OCI-LY3 (cell line): ENCODE data around the gene DBNDD2.
A peak's percentile ranks its signal among the peaks of the same experiment; 100 is the strongest.

Experiments used
- H2AFZ ChIP-seq: fragments of 200-600, 300-600 bp; shearing (Covaris generic); 2 replicates; pipeline ENCODE4 v1.6.0; 2014; ENCODE audit warnings: antibody characterized with exemption, low read depth, low read length
- H3K27ac ChIP-seq: fragments of 200-600, 300-600 bp; sonication (generic); 2 replicates; pipeline ENCODE4 v1.5.1; 2014; ENCODE audit warnings: mild to moderate bottlenecking, low read length, moderate library complexity, mixed read lengths
- H3K27me3 ChIP-seq: fragments of 200-600, 300-600 bp; sonication (generic); 2 replicates; pipeline ENCODE4 v1.6.1; 2014; ENCODE audit warnings: low read depth, low read length, mixed read lengths
- H3K36me3 ChIP-seq: fragments of 200-600, 300-600 bp; sonication (generic); replicated peaks from 2 replicates; pipeline ENCODE3; 2014; ENCODE audit warnings: low read depth, low read length, mixed read lengths
- H3K4me1 ChIP-seq: fragments of 300-600, 200-600 bp; sonication (generic); 2 replicates; pipeline ENCODE4 v1.6.1; 2014; ENCODE audit warnings: low read length, mixed read lengths
- H3K4me2 ChIP-seq: fragments of 200-600, 300-600 bp; sonication (generic); 2 replicates; pipeline ENCODE4 v1.6.1; 2014; ENCODE audit warnings: low read length, mixed read lengths
- H3K4me3 ChIP-seq: fragments of 300-600, 200-600 bp; sonication (generic); 2 replicates; pipeline ENCODE4 v1.5.1; 2014; ENCODE audit warnings: antibody characterized with exemption, mild to moderate bottlenecking, low read length, moderate library complexity
- H3K79me2 ChIP-seq: fragments of 300-600, 200-600 bp; shearing (Covaris generic); 2 replicates; pipeline ENCODE4 v1.6.1; 2014; ENCODE audit warnings: mild to moderate bottlenecking, low read length, mixed read lengths
- H3K9ac ChIP-seq: fragments of 300-600, 200-600 bp; shearing (Covaris generic); 2 replicates; pipeline ENCODE4 v1.6.0; 2014; ENCODE audit warnings: mild to moderate bottlenecking, low read length, moderate library complexity
- H3K9me3 ChIP-seq: fragments of 200-600, 300-600 bp; shearing (Covaris generic); 2 replicates; pipeline ENCODE4 v1.6.1; 2014; ENCODE audit warnings: low read length, mixed read lengths; ENCODE audit not compliant: insufficient read depth
- H4K20me1 ChIP-seq: fragments of 200-600, 300-600 bp; sonication (generic); 2 replicates; pipeline ENCODE4 v1.6.1; 2016; ENCODE audit warnings: low read length, mixed read lengths; ENCODE audit not compliant: insufficient read depth
- CTCF ChIP-seq: fragments of 200-600, 300-600 bp; sonication (generic); IDR thresholded peaks from 2 replicates; pipeline ENCODE4 v1.5.1; 2014; ENCODE audit warnings: antibody characterized with exemption, low read length, low read depth
- EZH2phosphoT487 ChIP-seq: fragments of 200-600 bp; shearing (Covaris generic); IDR thresholded peaks from 2 replicates; pipeline ENCODE4 v1.6.1; 2018; ENCODE audit warnings: antibody characterized with exemption, mixed run types, low read depth

Gene DBNDD2

GRCh38 chr20:45387274-45387673 lies 20.8 kb upstream of the DBNDD2 start:
- TF ChIP-seq CTCF (no peak), EZH2phosphoT487 (no peak)
- no peak overlapping the region for H3K9ac ChIP-seq
- H3K4me1 ChIP-seq: no peaks in the 10 kb centered on the region; the same call in 1 of the 2 replicates
- no peaks in the 10 kb centered on the region for H3K9me3 ChIP-seq
- H3K27me3 ChIP-seq: no peaks in the 10 kb centered on the region
- H3K4me3 ChIP-seq: no peak overlapping the region
- H3K4me2 ChIP-seq: no peak overlapping the region
- peaks cover 1% of the 10 kb centered on the region for H3K36me3 ChIP-seq
- no peaks in the 10 kb centered on the region for H4K20me1 ChIP-seq
- no peaks in the 10 kb centered on the region for H3K79me2 ChIP-seq
- no peak overlapping the region for H3K27ac ChIP-seq
- H2AFZ ChIP-seq: no peak overlapping the region

GRCh38 chr20:45390931-45391330 lies 17.2 kb upstream of the DBNDD2 start:
- no peaks in the 10 kb centered on the region for H3K79me2 ChIP-seq
- no peak overlapping the region for H3K9ac ChIP-seq
- H3K4me1 ChIP-seq: no peaks in the 10 kb centered on the region; the same call in 1 of the 2 replicates
- H3K27ac ChIP-seq: no peak overlapping the region
- H3K4me2 ChIP-seq: no peak overlapping the region
- no peak overlapping the region for H2AFZ ChIP-seq
- H3K36me3 ChIP-seq: no peaks in the 10 kb centered on the region
- no peaks in the 10 kb centered on the region for H3K27me3 ChIP-seq
- no peak overlapping the region for H3K4me3 ChIP-seq
- H3K9me3 ChIP-seq: no peaks in the 10 kb centered on the region
- H4K20me1 ChIP-seq: no peaks in the 10 kb centered on the region
- TF ChIP-seq EZH2phosphoT487: no peak
- no peak for TF ChIP-seq CTCF

- Histone ChIP-seq H2AFZ (no peak overlapping the region), H3K27me3 (no peaks in the 10 kb centered on the region), H3K27ac (no peak overlapping the region), H3K4me2 (no peak overlapping the region), H3K36me3 (no peaks in the 10 kb centered on the region), H3K4me1 (no peaks in the 10 kb centered on the region; the same call in 1 of the 2 replicates), H3K79me2 (no peaks in the 10 kb centered on the region), H3K9me3 (no peaks in the 10 kb centered on the region), H4K20me1 (no peaks in the 10 kb centered on the region), H3K4me3 (no peak overlapping the region), H3K9ac (no peak overlapping the region)
- TF ChIP-seq EZH2phosphoT487 (no peak), CTCF (no peak)
Measured at GRCh38 chr20:45391559-45391958, 16.5 kb upstream of the DBNDD2 start.

GRCh38 chr20:45392733-45393132 lies 15.4 kb upstream of the DBNDD2 start:
- H3K4me1 ChIP-seq: no peaks in the 10 kb centered on the region; the same call in 1 of the 2 replicates

More at GRCh38 chr20:45392733-45393132, 15.4 kb upstream of the DBNDD2 start:
- no peaks in the 10 kb centered on the region for H3K9me3 ChIP-seq
- no peak overlapping the region for H3K4me2 ChIP-seq
- no peak for TF ChIP-seq EZH2phosphoT487
- TF ChIP-seq CTCF: peak; percentile 10; the same call in 1 of the 2 replicates
- no peaks in the 10 kb centered on the region for H4K20me1 ChIP-seq
- H3K36me3 ChIP-seq: no peaks in the 10 kb centered on the region
- H3K9ac ChIP-seq: no peak overlapping the region
- H2AFZ ChIP-seq: no peak overlapping the region
- no peak overlapping the region for H3K27ac ChIP-seq
- H3K79me2 ChIP-seq: no peaks in the 10 kb centered on the region
- H3K4me3 ChIP-seq: no peak overlapping the region
- no peaks in the 10 kb centered on the region for H3K27me3 ChIP-seq
